ENCODE measurements around the gene BEND4.

GRCh38 chr4:42119886-42120285, 32.6 kb downstream of the BEND4 start:
- TF ChIP-seq CTCF (IDR thresholded peaks at IDR 0.05; ENCODE audit: insufficient read depth, low read length, poor library complexity, severe bottlenecking) (no peak), EZH2phosphoT487 (conservative IDR thresholded peaks at IDR 0.05; ENCODE audit: low read length) (no peak)
